PC-3 (cell line): ENCODE results near the gene CDR2L. TPM values are rescaled to one million over a fixed set of nuclear protein-coding genes. Genes with fewer than 3 reads are reported as not detected.

Source experiments
- ATAC-seq: fragments of 200-7000 bp; cut with Tn5 transposase; 2 replicates; pipeline ENCODE4 v1.9.1; 2020; ENCODE audit warnings: mild to moderate bottlenecking, moderate library complexity
- BruUV-seq: library from RNA; stranded (reverse); fragments of 400-500 nt; replicated peaks from 2 replicates; lab custom pipeline; 2021; lab: Mats Ljungman, UMichigan
- CTCF ChIA-PET: fragments of 300-600 bp; sonication (Branson Sonifier 250); formaldehyde crosslinking; loops from one replicate; lab custom pipeline; 2022; ENCODE audit warnings: antibody characterized with exemption; lab: Charles Lee
- POLR2A ChIA-PET: fragments of 300-600 bp; sonication (Branson Sonifier 250); formaldehyde crosslinking; loops from one replicate; lab custom pipeline; 2022; ENCODE audit warnings: antibody characterized with exemption; ENCODE audit not compliant: unreplicated experiment; lab: Charles Lee
- DNase-seq: peaks from one replicate; pipeline ENCODE4 v3.0.0-alpha.2; 2015
- H2AFZ ChIP-seq: fragments of 300-600 bp; sonication (generic); 2 replicates; pipeline ENCODE4 v1.6.0; 2016; ENCODE audit warnings: antibody characterized with exemption, low read length
- H3F3A ChIP-seq: fragments of 300-600 bp; sonication (generic); one replicate; pipeline ENCODE4 v1.6.0; 2017; ENCODE audit warnings: antibody characterized with exemption, low read length, control low read depth, mild to moderate bottlenecking; ENCODE audit not compliant: unreplicated experiment
- H3K27ac ChIP-seq: fragments of 300-600 bp; sonication (generic); 2 replicates; pipeline ENCODE4 v1.5.1; 2016; ENCODE audit warnings: mild to moderate bottlenecking, low read length
- H3K27me3 ChIP-seq: fragments of 300-600 bp; sonication (generic); 2 replicates; pipeline ENCODE4 v1.6.1; 2016; ENCODE audit warnings: low read length, mixed read lengths
- H3K36me3 ChIP-seq: fragments of 300-600 bp; sonication (generic); 2 replicates; pipeline ENCODE4 v1.6.1; 2016; ENCODE audit warnings: low read depth, mixed run types, low read length, mixed read lengths
- H3K4me1 ChIP-seq: fragments of 300-600 bp; sonication (generic); 2 replicates; pipeline ENCODE4 v1.5.1; 2016; ENCODE audit warnings: low read length; ENCODE audit not compliant: insufficient read depth
- H3K4me2 ChIP-seq: fragments of 300-600 bp; sonication (generic); 2 replicates; pipeline ENCODE4 v1.6.0; 2016; ENCODE audit warnings: low read length
- H3K4me3 ChIP-seq: fragments of 300-600 bp; sonication (generic); 2 replicates; pipeline ENCODE4 v1.5.1; 2016; ENCODE audit warnings: mild to moderate bottlenecking, low read length, mixed read lengths
- H3K79me2 ChIP-seq: fragments of 300-600 bp; sonication (generic); 2 replicates; pipeline ENCODE4 v1.6.1; 2017; ENCODE audit warnings: low read length, mixed read lengths
- H3K9ac ChIP-seq: fragments of 300-600 bp; sonication (generic); 2 replicates; pipeline ENCODE4 v1.6.0; 2016; ENCODE audit warnings: mild to moderate bottlenecking, low read length
- H3K9me2 ChIP-seq: fragments of 300-600 bp; sonication (generic); replicated peaks from 2 replicates; pipeline ENCODE4 v1.6.1; 2016; ENCODE audit warnings: mixed run types, low read length, mixed read lengths
- H3K9me3 ChIP-seq: fragments of 300-600 bp; sonication (generic); 2 replicates; pipeline ENCODE4 v1.6.1; 2016; ENCODE audit warnings: low read length, mixed read lengths
- H4K20me1 ChIP-seq: fragments of 300-600 bp; sonication (generic); 2 replicates; pipeline ENCODE4 v1.6.1; 2016; ENCODE audit warnings: low read length, mixed read lengths
- CTCF ChIP-seq: fragments of 300-600 bp; sonication (generic); conservative IDR thresholded peaks from 2 replicates; pipeline ENCODE4 v1.5.1; 2017; ENCODE audit warnings: antibody characterized with exemption, low read depth, mild to moderate bottlenecking, low read length
- EZH2 ChIP-seq: fragments of 300-600 bp; sonication (generic); IDR thresholded peaks from one replicate; pipeline ENCODE4 v1.6.1; 2017; ENCODE audit warnings: antibody characterized with exemption, mild to moderate bottlenecking, low read length; ENCODE audit not compliant: unreplicated experiment
- EZH2phosphoT487 ChIP-seq: fragments of 300-600 bp; sonication (generic); IDR thresholded peaks from 2 replicates; pipeline ENCODE4 v1.6.1; 2018; ENCODE audit warnings: mild to moderate bottlenecking, antibody characterized with exemption, low read length, borderline replicate concordance
- intact Hi-C: fragments of 100-400 bp; cut with micrococcal nuclease; formaldehyde crosslinking; loops from 2 replicates; pipeline ENCODE4 v1.9.0; 2023
- total RNA-seq: library from RNA; depleted of rRNA; stranded (reverse); fragments of >200 nt; gene quantifications from 2 replicates; pipeline ENCODE4 v1.2.3, GENCODE V29; 2014

Gene CDR2L
- total RNA-seq, 1 experiment from 2014 or later = 35.8 TPM

- no peak overlapping the region for H3K4me3 ChIP-seq
- intact Hi-C loops = no loop called here
- no TSS peak for BruUV-seq
Observed at GRCh38 chr17:74956093-74956492, 31.3 kb upstream of the CDR2L start.

GRCh38 chr17:74957935-74958740 is 29.3 kb upstream of the CDR2L start:
- no peaks in the 10 kb centered on the region for H3K79me2 ChIP-seq
- peak; percentile 97 for TF ChIP-seq CTCF
- no peak for TF ChIP-seq EZH2
- no peaks in the 10 kb centered on the region for H3K36me3 ChIP-seq
- ChIA-PET CTCF (interaction anchor here (0.5 to 1.6 kb wide), 5 partner anchors 14 to 1445 kb away, joined by 4 to 7 read pairs (median 5); partner anchors contain the start of genes HID1 and OTOP2), POLR2A (no interaction called here)
- H3K4me2 ChIP-seq = no peak overlapping the region
- H4K20me1 ChIP-seq = no peaks in the 10 kb centered on the region
- no peaks in the 10 kb centered on the region for H3K27me3 ChIP-seq
- no peaks in the 10 kb centered on the region for H3K9me3 ChIP-seq
- no peaks in the 10 kb centered on the region for H3K9me2 ChIP-seq
- H3K4me1 ChIP-seq = no peaks in the 10 kb centered on the region
- no peaks in the 10 kb centered on the region for H3F3A ChIP-seq
- no peak overlapping the region for H2AFZ ChIP-seq
- intact Hi-C loops = loop anchor here (1.0 kb wide), 1 partner anchor 35 kb away; the partner anchor contains the start of gene USH1G
- H3K27ac ChIP-seq = no peak overlapping the region
- no peak overlapping the region for H3K9ac ChIP-seq
- ATAC-seq (peak; percentile 39), DNase-seq (peak; percentile 84)
- TSS peak; percentile 5 for BruUV-seq
- H3K4me3 ChIP-seq = no peak overlapping the region

More at GRCh38 chr17:74956093-74956492, 31.3 kb upstream of the CDR2L start:
- Histone ChIP-seq H3K9me2 (no peaks in the 10 kb centered on the region), H3K79me2 (no peaks in the 10 kb centered on the region), H3K27ac (no peak overlapping the region), H4K20me1 (no peaks in the 10 kb centered on the region), H3K36me3 (no peaks in the 10 kb centered on the region), H3K9ac (no peak overlapping the region), H3K9me3 (no peaks in the 10 kb centered on the region), H3K4me2 (no peak overlapping the region), H3K4me1 (no peaks in the 10 kb centered on the region), H2AFZ (no peak overlapping the region), H3F3A (no peaks in the 10 kb centered on the region), H3K27me3 (no peaks in the 10 kb centered on the region)
- CTCF ChIA-PET = no interaction called here
- TF ChIP-seq EZH2 = no peak
- no peak for TF ChIP-seq CTCF
- no peak for TF ChIP-seq EZH2phosphoT487
- POLR2A ChIA-PET = no interaction called here
- DNase-seq (no peak), ATAC-seq (no peak)
